GM12892 (cell line): ENCODE data around the gene TMEM229B.

Experiments used
- POLR2A ChIP-seq: IDR thresholded peaks from 2 replicates; pipeline ENCODE4 v1.6.1; 2011; ENCODE audit warnings: low read depth, low read length, control low read depth
- POLR2AphosphoS5 ChIP-seq: IDR thresholded peaks from 2 replicates; pipeline ENCODE4 v1.6.1; 2011; ENCODE audit warnings: low read depth, low read length, control low read depth

- no peak for TF ChIP-seq POLR2AphosphoS5
- no peak for TF ChIP-seq POLR2A
Observed at GRCh38 chr14:67520482-67520881, 32.0 kb upstream of the TMEM229B start.
